Right lobe of liver (tissue), 6 donors: ENCODE measurements around the gene ABHD2. TPM values are rescaled to one million over a fixed set of nuclear protein-coding genes. Genes with fewer than 3 reads are reported as not detected.

Experiments
- ATAC-seq, 4 donors: fragments of 200-7000 bp; cut with Tn5 transposase; one replicate each; pipeline ENCODE4 v1.9.1; 2020; ENCODE audit warnings: mild to moderate bottlenecking in 4 of 4, moderate library complexity in 4 of 4
- DNase-seq, 3 donors: peaks; one replicate each; pipeline ENCODE4 v3.0.0-alpha.2; 2020
- H3K27ac ChIP-seq, 3 donors: fragments of 200-600 bp; one replicate each; pipeline ENCODE4 v1.8.0; 2022
- H3K27me3 ChIP-seq, 2 donors: fragments of 200-600 bp; one replicate each; pipeline ENCODE4 v1.8.0; 2022
- H3K36me3 ChIP-seq, 4 donors: fragments of 200-600 bp; sonication (generic) in 1 of 4; one replicate each; pipeline versions ENCODE4 v1.5.1 to v1.8.0; 2017 to 2022; ENCODE audit warnings: control low read depth in 1 of 4
- H3K4me1 ChIP-seq, 4 donors: fragments of 200-600 bp; sonication (generic) in 1 of 4; one replicate each; pipeline versions ENCODE4 v1.5.1 to v1.8.0; 2017 to 2022; ENCODE audit warnings: control low read depth in 1 of 4
- H3K4me3 ChIP-seq, 3 donors: fragments of 200-600 bp; one replicate each; pipeline ENCODE4 v1.8.0; 2022
- H3K9me3 ChIP-seq, 4 donors: fragments of 200-600 bp; sonication (generic) in 1 of 4; one replicate each; pipeline versions ENCODE4 v1.5.1 to v1.8.0; 2017 to 2022; ENCODE audit warnings: control low read depth in 1 of 4
- CTCF ChIP-seq, 4 donors: fragments of 200-600 bp in 3 of 4; fragments of 450-650 bp in 1 of 4; IDR thresholded peaks; one replicate each; pipeline versions ENCODE4 v1.5.1 to v1.8.0; 2016 to 2022; ENCODE audit warnings: antibody characterized with exemption in 4 of 4, mild to moderate bottlenecking in 2 of 4
- POLR2A ChIP-seq: fragments of 450-650 bp; IDR thresholded peaks from one replicate; pipeline ENCODE4 v1.6.1; 2017; ENCODE audit warnings: antibody characterized with exemption, mild to moderate bottlenecking
- WGBS: methylation state at CpG from one replicate; pipeline ENCODE4 v1.1.6; 2018; ENCODE audit warnings: low coverage, low lambda C conversion rate; ENCODE audit not compliant: insufficient coverage; ENCODE audit errors: missing lambda C conversion rate; 5-methylcytosine and 5-hydroxymethylcytosine counted together
- intact Hi-C, 2 donors: fragments of 100-400 bp; cut with DNase I; formaldehyde crosslinking; loops; one replicate each; pipeline versions ENCODE4 v1.11.2 to v1.14.1; 2022
- total RNA-seq, 6 experiments: library from RNA; depleted of rRNA in 2 of 6; stranded (reverse); fragments of >200 nt in 2 of 6; fragmentation: NEBNext Ultra II Directional in 3 of 6; extraction: Animal tissue kit (Norgen Biotek cat#: 25700) in 3 of 6; gene quantifications; one replicate each; pipeline versions ENCODE4 v1.1.0 to v1.2.4, GENCODE V29; 2016 to 2023
- donor health status: DM: no; HTN: yes; CAD: no.
- donor health status: DM: no; HTN: no; CAD: no.
- donor health status: DM: no; HTN: no; CAD: no.
- donor health status: DM: no; HTN: yes; CAD: no.
- donor health status: DM: no; HTN: yes; CAD: no.

ABHD2 gene
- total RNA-seq, 6 experiments from 2014 or later = 136 to 392 (median 315) TPM

- Histone ChIP-seq H3K4me3 (no peak overlapping the region), H3K27me3 (no peaks in the 10 kb centered on the region), H3K4me1 (no peaks in the 10 kb centered on the region), H3K36me3 (peaks cover 0 to 73% (median 42%) of the 10 kb centered on the region in 4 donors), H3K9me3 (no peaks in the 10 kb centered on the region), H3K27ac (no peak overlapping the region)
- TF ChIP-seq POLR2A = no peak
- TF ChIP-seq CTCF (IDR thresholded peaks at IDR 0.05) = no peak
- WGBS = 78% methylated on average over 6 of the region's 11 CpGs
- ATAC-seq (peak in 1 of 4 donors; percentile 4), DNase-seq (no peak)
- intact Hi-C loops = loop anchor here in 1 of 2 donors (5.0 kb wide), 1 partner anchor 121 kb away; no protein-coding TSS in a partner anchor
Measured at GRCh38 chr15:89178307-89178977, 90.2 kb downstream of the ABHD2 start.

- ATAC-seq (no peak), DNase-seq (no peak)
- no peak for TF ChIP-seq POLR2A
- TF ChIP-seq CTCF (IDR thresholded peaks at IDR 0.05) = no peak
- H3K36me3 ChIP-seq = peaks cover 0 to 66% (median 45%) of the 10 kb centered on the region in 4 donors
- no peak overlapping the region for H3K27ac ChIP-seq
- H3K4me1 ChIP-seq = peaks cover 0 to 11% (median 0%) of the 10 kb centered on the region in 4 donors
- no peaks in the 10 kb centered on the region for H3K27me3 ChIP-seq
- intact Hi-C loops = loop anchor here (5.0 to 10.0 kb wide), 2 partner anchors 123 to 125 kb away; no protein-coding TSS in a partner anchor
- H3K9me3 ChIP-seq = no peaks in the 10 kb centered on the region
- H3K4me3 ChIP-seq = no peak overlapping the region
- 72% methylated on average over 5 of the region's 5 CpGs for WGBS
Measured at GRCh38 chr15:89179966-89180875, 92.0 kb downstream of the ABHD2 start.

- DNase-seq = peak in 1 of 3 donors; percentile 48
- Histone ChIP-seq H3K36me3 (peaks cover 0 to 65% (median 34%) of the 10 kb centered on the region in 4 donors), H3K4me3 (no peak overlapping the region), H3K27ac (peak overlapping the region in 1 of 3 donors; percentile 20), H3K4me1 (peaks cover 0 to 36% (median 0%) of the 10 kb centered on the region in 4 donors), H3K27me3 (no peaks in the 10 kb centered on the region), H3K9me3 (no peaks in the 10 kb centered on the region)
- TF ChIP-seq POLR2A (no peak), CTCF (IDR thresholded peaks at IDR 0.05) (no peak)
- intact Hi-C loops = loop anchor here in 1 of 2 donors (10.0 kb wide), 1 partner anchor 130 kb away; no protein-coding TSS in a partner anchor
- peak; percentile 37 to 53 (median 42) for ATAC-seq
- WGBS = 36% methylated on average over 2 of the region's 6 CpGs
Measured at GRCh38 chr15:89184357-89184756, 96.1 kb downstream of the ABHD2 start.

- H3K9me3 ChIP-seq = no peaks in the 10 kb centered on the region
- peak; percentile 42 to 68 (median 57) for ATAC-seq
- peak in 2 of 3 donors; percentile 32 to 67 for DNase-seq
- no peak for TF ChIP-seq POLR2A
- TF ChIP-seq CTCF (IDR thresholded peaks at IDR 0.05) = no peak
- peak overlapping the region in 1 of 3 donors; percentile 20 for H3K27ac ChIP-seq
- no peak overlapping the region for H3K4me3 ChIP-seq
- H3K4me1 ChIP-seq = peaks cover 0 to 36% (median 0%) of the 10 kb centered on the region in 4 donors
- whole genome bisulfite sequencing = 85% methylated on average over 6 of the region's 12 CpGs
- intact Hi-C loops = loop anchor here in 1 of 2 donors (10.0 kb wide), 1 partner anchor 130 kb away; no protein-coding TSS in a partner anchor
- H3K36me3 ChIP-seq = peaks cover 4 to 70% (median 35%) of the 10 kb centered on the region in 4 donors
- H3K27me3 ChIP-seq = no peaks in the 10 kb centered on the region
Measured at GRCh38 chr15:89184886-89185526, 96.8 kb downstream of the ABHD2 start.
